Measurements from ENCODE around the gene OR5I1.
"Not testable (repeated sequence)": the region's sequence is repeated elsewhere in the genome, so short reads cannot be mapped to it uniquely, and the experiment has no call there.

Gene OR5I1

DNA sequence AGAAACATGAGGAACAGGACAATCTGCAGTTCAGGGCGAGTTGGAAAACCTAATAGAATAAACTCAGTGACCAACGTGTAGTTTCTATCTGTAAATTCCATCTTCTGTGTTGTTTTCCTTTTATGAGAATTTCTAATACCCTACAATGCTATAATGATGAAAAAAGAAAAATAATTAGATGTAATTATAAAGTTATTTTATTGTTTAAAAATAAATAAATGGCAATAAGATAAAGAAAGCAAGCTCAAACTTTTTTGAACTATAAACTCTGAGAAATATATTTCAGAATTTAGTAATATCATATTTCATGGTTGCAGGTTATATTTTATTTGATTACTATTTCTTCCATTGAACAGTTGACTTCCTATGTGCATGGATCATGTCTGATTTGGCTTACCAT is at the start of gene OR5I1:
TSS of gene OR5I1 (minus strand) at position 101 of the 400 bp plus-strand sequence. CDS start at position 101, 0 bp downstream.
- no peak for DNase-seq

DNA sequence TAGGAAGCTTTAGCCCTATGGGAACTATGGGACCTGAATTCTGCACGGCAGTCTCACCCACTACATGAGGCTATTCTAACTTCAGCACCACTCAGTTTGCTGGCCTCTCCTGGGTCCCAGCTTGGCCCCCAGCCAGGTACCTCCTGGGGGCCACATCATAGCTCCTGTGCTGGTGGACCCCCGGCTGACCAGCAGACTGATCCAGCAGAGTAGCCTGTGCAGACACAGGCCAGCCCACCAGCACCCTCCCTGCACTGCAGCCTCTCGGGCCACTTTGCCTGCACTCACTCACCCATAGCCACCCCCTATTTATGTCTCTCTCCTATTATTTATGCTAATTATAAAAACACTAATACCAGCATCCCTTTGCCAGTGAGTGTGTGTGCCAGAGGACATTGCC is 34.7 kb upstream of the OR5I1 start:
- DNase-seq: no peak

GRCh38 chr11:55969845-55970244 is 33.6 kb upstream of the OR5I1 start, which contains the start of gene OR10AG1:
TSS of gene OR10AG1 (minus strand) at chr11:55969945. CDS start at chr11:55969907, 38 bp downstream.
- no peak for DNase-seq

DNA sequence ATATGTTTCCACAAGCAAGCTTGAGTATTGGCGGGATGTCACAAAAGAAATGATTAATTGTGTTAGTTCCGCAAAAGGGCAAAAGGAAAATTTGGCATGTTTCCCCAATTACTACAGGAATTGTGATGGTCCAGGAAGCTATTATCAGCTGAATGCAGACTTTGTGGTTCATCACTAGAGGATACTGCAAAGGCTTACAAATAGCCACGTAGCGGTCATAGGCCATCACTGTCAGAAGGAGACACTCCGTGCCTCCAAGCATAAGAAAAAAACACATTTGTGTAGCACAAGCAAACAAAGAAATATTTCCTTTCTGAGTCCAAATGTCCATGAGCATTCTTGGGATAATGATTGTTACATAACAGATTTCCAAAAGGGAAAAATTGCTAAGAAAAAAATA is 31.7 kb upstream of the OR5I1 start:
- DNase-seq: no peak

DNA sequence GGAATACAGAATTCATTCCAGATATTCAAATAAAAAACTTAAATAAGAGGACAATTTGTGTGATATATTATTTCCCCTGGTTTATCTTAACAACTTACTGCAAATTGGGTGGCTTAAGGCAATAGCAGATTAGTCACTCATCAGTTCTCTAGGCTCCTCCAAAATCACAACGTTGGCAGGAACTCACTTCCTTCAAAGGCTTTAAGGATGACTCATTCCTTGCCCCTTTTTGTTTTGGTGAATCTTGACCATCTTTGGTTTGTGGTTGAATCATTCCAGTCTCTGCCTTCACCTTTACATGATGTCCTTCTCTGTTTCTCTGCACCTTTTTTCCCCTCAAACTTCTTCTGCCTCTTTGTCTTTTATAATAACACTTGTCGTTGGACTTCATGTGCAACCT is 30.2 kb upstream of the OR5I1 start:
- no peak for DNase-seq

- DNase-seq: no peak
Measured at GRCh38 chr11:55956521-55956920, 20.3 kb upstream of the OR5I1 start.

DNA sequence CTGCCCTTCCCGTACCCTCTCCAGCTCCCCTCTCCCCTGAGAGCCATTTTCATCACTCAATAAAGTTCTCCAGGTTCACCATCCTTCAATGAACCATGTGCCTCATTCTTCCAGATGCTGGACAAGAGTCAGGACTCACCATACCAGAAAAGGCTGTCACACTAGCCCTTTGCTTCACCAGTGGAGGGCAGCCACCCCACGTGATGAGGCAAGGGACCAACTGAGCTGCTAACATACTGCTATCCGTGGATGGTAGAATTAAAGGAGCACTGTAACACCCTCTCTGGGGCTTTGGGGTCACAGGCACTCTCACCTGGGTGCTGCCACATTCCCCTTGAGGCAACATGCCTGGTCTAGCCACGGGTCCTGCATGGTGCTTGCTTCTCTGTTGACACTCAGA is 13.1 kb upstream of the OR5I1 start:
- no peak for DNase-seq

- no peak for DNase-seq
Measured at GRCh38 chr11:55942785-55943392, 6.7 kb upstream of the OR5I1 start.

- no peak for DNase-seq
Measured at GRCh38 chr11:55920537-55920936, 15.7 kb downstream of the OR5I1 start.

- DNase-seq: no peak
Measured at GRCh38 chr11:55914482-55914881, 21.7 kb downstream of the OR5I1 start, which contains the start of gene OR5W2. TSS of gene OR5W2 (minus strand) at chr11:55914582. CDS start at chr11:55914582, 0 bp downstream.

DNA sequence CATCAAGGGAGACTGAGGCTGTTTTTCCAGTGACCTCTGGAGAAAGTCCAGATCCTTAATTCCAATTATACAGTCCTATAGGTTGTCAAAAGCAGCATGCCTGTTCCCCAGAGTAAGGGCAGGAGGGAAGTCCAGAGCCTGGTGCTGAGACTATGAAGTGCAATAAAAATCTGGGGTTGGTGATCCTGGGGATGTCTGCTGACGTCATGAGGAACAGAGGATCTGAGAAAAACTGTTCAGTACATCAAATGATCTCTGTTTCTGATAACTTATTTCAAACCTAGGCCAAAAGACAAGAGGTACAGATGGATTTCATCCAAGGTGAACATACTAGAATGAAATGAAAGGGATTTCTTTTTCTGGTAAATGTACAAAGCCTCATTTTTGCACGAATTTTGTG is 33.9 kb downstream of the OR5I1 start:
- DNase-seq: no peak

GRCh38 chr11:55895216-55895615 is 41.0 kb downstream of the OR5I1 start:
- no peak for DNase-seq

DNA sequence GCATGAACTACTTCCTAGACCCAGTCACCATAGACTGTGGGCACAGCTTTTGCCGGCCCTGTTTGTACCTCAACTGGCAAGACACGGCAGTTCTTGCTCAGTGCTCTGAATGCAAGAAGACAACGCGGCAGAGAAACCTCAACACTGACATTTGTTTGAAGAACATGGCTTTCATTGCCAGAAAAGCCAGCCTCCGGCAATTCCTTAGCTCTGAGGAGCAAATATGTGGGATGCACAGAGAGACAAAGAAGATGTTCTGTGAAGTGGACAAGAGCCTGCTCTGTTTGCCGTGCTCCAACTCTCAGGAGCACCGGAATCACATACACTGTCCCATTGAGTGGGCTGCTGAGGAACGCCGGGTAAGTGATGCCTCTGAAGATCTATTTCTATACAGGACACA is 50.7 kb downstream of the OR5I1 start:
- not testable (repeated sequence) for DNase-seq
